NCI-H2196 treated with DMSO at 0.1 percent for 48 hours (cell line): Measurements from ENCODE around the gene GAP43.

Experiments used
- DNase-seq: peaks from one replicate; lab custom pipeline; 2025; ENCODE audit not compliant: unreplicated experiment; lab: John Stamatoyannopoulos, UW

Gene GAP43

GRCh38 chr3:115627180-115628074, 4.1 kb downstream of the GAP43 start:
- no peak for DNase-seq

- DNase-seq, result no peak
Measured at GRCh38 chr3:115628075-115628412, 4.7 kb downstream of the GAP43 start.

- no peak for DNase-seq
Measured at GRCh38 chr3:115630850-115631249, 7.5 kb downstream of the GAP43 start.

GRCh38 chr3:115632026-115632425, 8.7 kb downstream of the GAP43 start:
- no peak for DNase-seq

- DNase-seq, result no peak
Measured at GRCh38 chr3:115633467-115633866, 10.2 kb downstream of the GAP43 start.

GRCh38 chr3:115634052-115634451, 10.7 kb downstream of the GAP43 start:
- no peak for DNase-seq

GRCh38 chr3:115635406-115635805, 12.1 kb downstream of the GAP43 start:
- no peak for DNase-seq

- no peak for DNase-seq
Measured at GRCh38 chr3:115638241-115638640, 14.9 kb downstream of the GAP43 start.

- DNase-seq, result peak; percentile 22
Measured at GRCh38 chr3:115638991-115639390, 15.7 kb downstream of the GAP43 start.

- DNase-seq, result no peak
Measured at GRCh38 chr3:115644391-115644790, 21.1 kb downstream of the GAP43 start.

- no peak for DNase-seq
Measured at GRCh38 chr3:115646027-115646690, 22.8 kb downstream of the GAP43 start.

- no peak for DNase-seq
Measured at GRCh38 chr3:115648559-115648958, 25.2 kb downstream of the GAP43 start.

GRCh38 chr3:115651087-115651486, 27.8 kb downstream of the GAP43 start:
- no peak for DNase-seq

GRCh38 chr3:115651599-115651998, 28.3 kb downstream of the GAP43 start:
- no peak for DNase-seq

GRCh38 chr3:115652738-115653137, 29.4 kb downstream of the GAP43 start:
- no peak for DNase-seq

GRCh38 chr3:115655761-115656282, 32.5 kb downstream of the GAP43 start:
- DNase-seq, result no peak

- DNase-seq, result no peak
Measured at GRCh38 chr3:115657168-115657567, 33.9 kb downstream of the GAP43 start.

GRCh38 chr3:115658032-115658336, 34.7 kb downstream of the GAP43 start:
- DNase-seq, result no peak

GRCh38 chr3:115658337-115659181, 35.2 kb downstream of the GAP43 start:
- peak; percentile 69 for DNase-seq

GRCh38 chr3:115659253-115660220, 36.2 kb downstream of the GAP43 start:
- DNase-seq, result no peak
